ENCODE results near the gene TOP3B. TPM values are rescaled to one million over a fixed set of nuclear protein-coding genes. Genes with fewer than 3 reads are reported as not detected.
A peak's percentile ranks its signal among the peaks of the same experiment; 100 is the strongest.

TOP3B gene
- total and polyA plus RNA-seq, 4 donors, result 6.0 to 26.9 (median 8.8) TPM

- Histone ChIP-seq H3K9ac (ENCODE audit: low read depth in 1 of 2, low read length in 2 of 2) (no peak overlapping the region), H3K27ac (ENCODE audit: low read depth in 1 of 2, low read length in 2 of 2) (peak overlapping the region; percentile 70 to 79), H3K36me3 (ENCODE audit: control insufficient read depth in 4 of 4, insufficient read depth in 3 of 4, low read depth in 1 of 4, low read length in 3 of 4) (no peaks in the 10 kb centered on the region), H3K9me3 (ENCODE audit: control insufficient read depth in 4 of 4, low read length in 3 of 4) (no peaks in the 10 kb centered on the region), H3K4me1 (ENCODE audit: control insufficient read depth in 4 of 4, insufficient read depth in 4 of 4, low read length in 3 of 4) (peaks cover 11 to 36% (median 30%) of the 10 kb centered on the region in 4 donors), H3K4me3 (ENCODE audit: low read depth in 1 of 3, low read length in 3 of 3) (no peak overlapping the region), H3K27me3 (ENCODE audit: control insufficient read depth in 4 of 4, insufficient read depth in 4 of 4, low read length in 3 of 4) (no peaks in the 10 kb centered on the region)
- 66% methylated on average over 7 of the region's 7 CpGs for WGBS
- no peak for DNase-seq (ENCODE audit: low spot score)
- TF ChIP-seq JUND (IDR thresholded peaks at IDR 0.05), result no peak
- peak; percentile 19 for TF ChIP-seq ZBTB33 (IDR thresholded peaks at IDR 0.05)
- no peak for TF ChIP-seq TAF1 (conservative IDR thresholded peaks at IDR 0.05)
- TF ChIP-seq SP1 (IDR thresholded peaks at IDR 0.05), result no peak
- TF ChIP-seq HNF4G (IDR thresholded peaks at IDR 0.05), result no peak
- peak in 1 of 2 donors; percentile 25 for TF ChIP-seq RXRA (IDR thresholded peaks at IDR 0.05)
- no peak for TF ChIP-seq FOXA2 (IDR thresholded peaks at IDR 0.05)
- TF ChIP-seq HNF4A (conservative IDR thresholded peaks at IDR 0.05), result peak in 1 of 2 donors; percentile 70
- TF ChIP-seq FOXA1 (IDR thresholded peaks at IDR 0.05), result no peak
- TF ChIP-seq NR2F2 (IDR thresholded peaks at IDR 0.05), result no peak
- TF ChIP-seq REST (IDR thresholded peaks at IDR 0.05), result no peak
- TF ChIP-seq CTCF (IDR thresholded peaks at IDR 0.05; ENCODE audit: low read depth, low read length, missing input control), result no peak
Measured at GRCh38 chr22:21992593-21993237, 10.1 kb upstream of the TOP3B start.

GRCh38 chr22:21991774-21992173 lies 9.2 kb upstream of the TOP3B start:
- Histone ChIP-seq H3K4me1 (ENCODE audit: control insufficient read depth in 4 of 4, insufficient read depth in 4 of 4, low read length in 3 of 4) (peaks cover 11 to 36% (median 30%) of the 10 kb centered on the region in 4 donors), H3K36me3 (ENCODE audit: control insufficient read depth in 4 of 4, insufficient read depth in 3 of 4, low read depth in 1 of 4, low read length in 3 of 4) (no peaks in the 10 kb centered on the region), H3K9me3 (ENCODE audit: control insufficient read depth in 4 of 4, low read length in 3 of 4) (no peaks in the 10 kb centered on the region), H3K9ac (ENCODE audit: low read depth in 1 of 2, low read length in 2 of 2) (no peak overlapping the region), H3K27me3 (ENCODE audit: control insufficient read depth in 4 of 4, insufficient read depth in 4 of 4, low read length in 3 of 4) (no peaks in the 10 kb centered on the region), H3K4me3 (ENCODE audit: low read depth in 1 of 3, low read length in 3 of 3) (no peak overlapping the region), H3K27ac (ENCODE audit: low read depth in 1 of 2, low read length in 2 of 2) (peak overlapping the region; percentile 70 to 79)
- WGBS, result 93% methylated on average over 5 of the region's 5 CpGs
- no peak for DNase-seq (ENCODE audit: low spot score)
- TF ChIP-seq ZBTB33 (IDR thresholded peaks at IDR 0.05) (no peak), GABPA (IDR thresholded peaks at IDR 0.05 in 1 of 2, conservative IDR thresholded peaks at IDR 0.05 in 1 of 2) (no peak), FOXA2 (IDR thresholded peaks at IDR 0.05) (no peak), MAX (IDR thresholded peaks at IDR 0.05) (no peak), ATF3 (IDR thresholded peaks at IDR 0.05) (no peak), RAD21 (IDR thresholded peaks at IDR 0.05) (no peak), HNF4A (conservative IDR thresholded peaks at IDR 0.05) (no peak), RXRA (IDR thresholded peaks at IDR 0.05) (no peak), REST (IDR thresholded peaks at IDR 0.05) (no peak), HNF4G (IDR thresholded peaks at IDR 0.05) (no peak), TAF1 (conservative IDR thresholded peaks at IDR 0.05) (no peak)

Measured in liver (tissue), 9 donors.